Measurements from ENCODE around the gene ZNF808.
"Not testable (repeated sequence)": the region's sequence is repeated elsewhere in the genome, so short reads cannot be mapped to it uniquely, and the experiment has no call there.

The ZNF808 gene

DNA sequence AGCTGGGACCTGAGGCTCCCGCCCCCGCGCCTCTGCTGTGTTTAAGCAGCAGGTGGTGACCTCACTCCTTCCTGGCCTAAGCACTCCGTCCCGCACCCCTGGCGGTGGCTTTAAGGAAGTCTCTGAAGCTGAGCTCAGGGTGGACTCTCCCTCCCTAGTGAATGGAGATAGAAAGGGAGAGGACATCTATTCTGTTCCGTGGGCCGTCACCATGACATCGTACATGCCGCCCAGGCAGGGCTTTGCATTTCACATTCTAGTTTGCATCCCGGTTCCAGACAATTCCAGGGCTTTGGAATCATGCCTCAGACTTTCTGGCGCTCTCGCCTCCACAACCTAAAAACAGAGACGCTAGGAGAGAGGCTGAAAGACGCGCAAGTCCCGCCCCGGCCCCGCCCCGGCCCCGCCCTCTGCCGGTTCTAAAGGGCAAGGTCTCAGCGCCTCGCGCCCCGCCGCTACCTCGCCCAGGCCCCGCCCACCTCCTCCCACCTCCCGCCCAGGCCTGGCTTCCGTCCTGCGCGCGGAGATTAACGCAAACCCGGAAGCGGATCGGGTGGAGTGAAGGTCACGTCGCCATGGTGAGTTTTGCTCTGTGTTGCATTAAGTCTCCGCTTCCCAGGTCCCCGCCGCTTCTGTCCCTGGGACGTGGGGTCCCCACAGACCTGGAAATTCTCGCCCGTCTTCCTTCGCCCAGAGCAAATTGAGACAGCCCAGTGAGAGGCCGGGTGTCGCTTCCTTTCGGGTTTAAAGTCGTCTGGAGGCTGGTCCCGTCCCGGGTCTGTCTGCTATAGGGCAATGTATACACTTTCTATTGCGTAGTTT lies at the start of gene ZNF808:
ZNF808 (plus strand) TSS at position 535 of the 822 bp plus-strand sequence. CDS start 15,617 bp downstream, outside the sequence.
- DNase-seq (ENCODE audit: low spot score), result peak; percentile 97

GRCh38 chr19:52484111-52484743 lies 43.2 kb upstream of the ZNF808 start:
- DNase-seq (ENCODE audit: low spot score), result not testable (repeated sequence)

DNA sequence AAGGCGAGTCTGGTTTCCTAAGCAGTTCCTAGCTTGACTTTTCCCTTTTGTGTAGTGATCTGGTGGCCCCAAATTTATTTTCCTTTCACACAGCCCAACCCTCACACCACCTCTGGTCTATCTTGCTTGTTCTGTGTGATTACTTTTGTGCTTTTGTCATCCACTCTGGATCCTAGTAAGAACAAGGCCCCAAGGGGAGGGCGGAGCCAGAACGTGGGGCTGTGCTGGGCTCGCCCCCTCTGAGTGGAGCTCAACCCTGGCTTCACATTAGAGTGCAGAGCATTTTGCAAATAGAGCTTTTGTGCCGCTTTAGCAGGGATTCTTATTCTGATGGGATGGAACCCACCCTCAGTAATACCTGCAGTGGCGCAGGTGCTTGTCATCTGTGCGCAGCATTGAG lies 42.4 kb upstream of the ZNF808 start:
- DNase-seq (ENCODE audit: low spot score), result not testable (repeated sequence)

DNA sequence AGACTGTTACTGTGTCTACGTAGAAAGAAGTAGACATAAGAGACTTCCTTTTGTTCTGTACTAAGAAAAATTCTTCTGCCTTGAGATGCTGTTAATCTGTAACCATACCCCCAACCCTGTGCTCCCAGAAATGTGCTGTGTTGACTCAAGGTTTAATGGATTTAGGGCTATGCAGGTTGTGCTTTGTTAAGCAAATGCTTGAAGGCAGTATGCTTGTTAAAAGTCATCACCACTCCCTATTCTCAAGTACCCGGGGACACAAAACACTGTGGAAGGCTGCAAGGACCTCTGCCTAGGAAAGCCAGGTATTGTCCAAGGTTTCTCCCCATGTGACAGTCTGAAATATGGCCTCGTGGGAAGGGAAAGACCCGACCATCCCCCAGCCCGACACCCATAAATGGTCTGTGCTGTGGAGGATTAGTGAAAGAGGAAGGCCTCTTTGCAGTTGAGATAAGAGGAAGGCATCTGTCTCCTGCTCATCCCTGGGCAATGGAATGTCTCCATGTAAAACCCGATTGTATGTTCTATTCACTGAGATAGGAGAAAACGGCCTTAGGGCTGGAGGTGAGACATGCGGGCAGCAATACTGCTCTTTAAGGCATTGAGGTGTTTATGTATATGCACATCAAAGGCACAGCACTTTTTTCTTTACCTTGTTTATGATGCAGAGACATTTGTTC lies 41.8 kb upstream of the ZNF808 start:
- not testable (repeated sequence) for DNase-seq (ENCODE audit: low spot score)

DNA sequence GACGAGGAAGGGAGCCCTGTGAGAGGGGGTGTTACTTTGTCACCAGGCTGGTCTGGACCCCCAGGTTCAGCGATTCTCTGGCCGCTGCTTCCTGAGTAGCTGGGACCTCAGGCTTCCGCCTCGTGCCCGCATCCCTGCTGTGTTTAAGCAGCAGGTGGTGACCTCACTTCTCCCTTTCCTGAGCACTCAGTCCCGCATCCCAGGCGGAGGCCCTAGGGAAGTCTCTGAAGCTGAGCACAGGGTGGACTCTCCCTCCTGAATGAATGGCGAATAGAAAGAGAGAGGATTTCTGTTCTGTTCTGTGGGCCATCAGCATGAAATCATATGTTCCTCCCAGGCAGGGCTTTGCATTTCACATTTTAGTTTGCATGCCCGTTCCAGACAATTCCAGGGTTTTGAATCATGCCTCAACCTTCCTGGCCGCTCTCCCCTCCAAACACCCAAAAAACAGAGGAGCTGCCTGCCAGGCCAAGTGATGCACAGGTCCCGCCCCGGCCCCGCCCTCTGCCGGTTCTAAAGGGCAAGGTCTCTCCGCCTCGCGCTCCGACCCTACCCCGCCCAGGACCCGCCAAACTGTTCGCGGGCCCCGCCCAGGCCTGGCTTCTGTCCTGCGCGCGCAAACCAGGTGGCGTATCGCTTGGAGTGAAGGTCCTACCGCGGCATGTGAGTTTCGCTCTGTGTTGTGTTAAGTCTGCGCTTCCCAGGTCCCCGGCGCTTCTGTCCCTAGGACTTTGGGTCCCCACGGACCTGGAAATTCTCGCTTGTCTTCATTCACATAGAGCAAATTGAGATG lies 35.1 kb upstream of the ZNF808 start:
- no peak for DNase-seq (ENCODE audit: low spot score)

DNA sequence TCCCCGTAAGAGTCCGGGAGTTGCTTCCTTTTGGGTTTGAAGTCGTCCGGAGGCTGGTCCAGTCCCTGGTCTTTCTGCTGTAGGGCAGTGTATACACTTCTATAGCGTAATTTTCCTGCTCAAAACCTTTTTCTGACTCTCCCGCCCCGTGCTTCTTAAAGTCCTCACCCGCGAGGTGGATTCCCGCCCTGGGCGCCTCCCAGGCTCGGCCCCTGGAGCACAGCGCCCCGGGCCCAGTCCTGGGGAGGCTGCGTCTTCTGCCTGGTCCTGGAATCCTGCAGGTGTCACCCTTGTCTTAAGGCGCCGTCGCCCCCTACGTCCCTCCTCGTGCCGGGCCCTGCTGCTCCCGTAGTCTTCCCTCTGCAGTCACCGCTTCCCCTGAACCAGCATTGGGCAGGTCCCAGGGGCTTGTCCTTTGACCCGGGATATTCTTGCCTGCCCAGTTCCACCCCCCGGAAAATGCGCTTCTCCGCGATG lies 34.4 kb upstream of the ZNF808 start:
- DNase-seq (ENCODE audit: low spot score), result no peak

DNA sequence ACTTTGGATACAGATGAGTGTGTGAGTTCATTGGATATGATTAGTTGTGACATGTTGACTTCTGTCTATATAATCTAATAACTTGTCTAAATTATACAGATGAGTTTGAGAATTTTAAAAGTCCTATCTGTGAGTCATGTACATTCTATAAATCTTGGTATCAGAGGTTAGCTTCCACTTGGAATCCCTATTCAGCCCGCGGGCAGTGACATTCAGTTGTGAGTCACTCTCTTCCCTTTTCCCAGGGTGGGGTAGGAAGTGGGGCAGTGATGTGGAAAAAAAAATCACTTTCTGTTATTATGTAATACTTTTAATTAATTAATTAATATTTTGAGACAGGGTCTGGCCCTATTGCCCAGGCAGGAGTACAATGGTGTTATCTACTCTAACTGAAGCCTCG lies 33.0 kb upstream of the ZNF808 start:
- DNase-seq (ENCODE audit: low spot score), result no peak

GRCh38 chr19:52498571-52498970 lies 28.9 kb upstream of the ZNF808 start:
- no peak for DNase-seq (ENCODE audit: low spot score)

- DNase-seq (ENCODE audit: low spot score), result not testable (repeated sequence)
Measured at GRCh38 chr19:52500474-52500873, 27.0 kb upstream of the ZNF808 start.

DNA sequence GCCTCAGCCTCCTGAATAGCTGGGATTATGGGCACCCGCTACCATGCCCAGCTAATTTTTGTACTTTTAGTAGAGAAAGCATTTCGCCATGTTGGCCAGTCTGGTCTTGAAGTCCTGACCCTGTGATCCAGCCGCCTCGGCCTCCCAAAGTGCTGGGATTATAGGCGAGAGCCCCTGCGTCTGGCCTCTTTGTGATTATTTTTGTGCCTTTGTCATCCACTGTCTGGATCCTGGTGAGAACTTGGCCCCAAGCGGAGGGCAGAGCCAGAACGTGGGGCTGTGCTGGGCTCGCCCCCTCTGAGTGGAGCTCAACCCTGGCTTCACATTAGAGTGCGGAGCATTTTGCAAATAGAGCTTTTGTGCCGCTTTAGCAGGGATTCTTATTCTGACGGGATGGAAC lies 26.5 kb upstream of the ZNF808 start:
- not testable (repeated sequence) for DNase-seq (ENCODE audit: low spot score)

- no peak for DNase-seq (ENCODE audit: low spot score)
Measured at GRCh38 chr19:52507266-52507665, 20.2 kb upstream of the ZNF808 start.

DNA sequence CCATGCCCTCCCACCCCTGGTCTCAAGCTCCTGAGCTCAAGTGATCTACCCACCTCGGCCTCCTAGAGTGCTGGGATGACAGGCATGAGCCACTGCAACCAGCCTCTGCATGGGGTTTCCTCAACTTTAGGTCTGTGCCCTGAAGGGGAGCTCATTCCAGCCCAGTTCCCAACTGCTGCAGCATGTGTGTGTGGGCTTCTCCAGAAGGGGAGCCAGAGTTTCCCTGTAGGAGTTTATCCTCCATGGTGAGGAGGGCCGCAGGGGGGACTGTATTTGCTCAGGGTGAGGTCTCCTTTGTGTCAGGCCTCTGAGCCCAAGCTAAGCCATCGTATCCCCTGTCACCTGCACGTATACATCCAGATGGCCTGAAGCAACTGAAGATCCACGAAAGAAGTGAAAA lies 11.3 kb upstream of the ZNF808 start:
- no peak for DNase-seq (ENCODE audit: low spot score)

DNA sequence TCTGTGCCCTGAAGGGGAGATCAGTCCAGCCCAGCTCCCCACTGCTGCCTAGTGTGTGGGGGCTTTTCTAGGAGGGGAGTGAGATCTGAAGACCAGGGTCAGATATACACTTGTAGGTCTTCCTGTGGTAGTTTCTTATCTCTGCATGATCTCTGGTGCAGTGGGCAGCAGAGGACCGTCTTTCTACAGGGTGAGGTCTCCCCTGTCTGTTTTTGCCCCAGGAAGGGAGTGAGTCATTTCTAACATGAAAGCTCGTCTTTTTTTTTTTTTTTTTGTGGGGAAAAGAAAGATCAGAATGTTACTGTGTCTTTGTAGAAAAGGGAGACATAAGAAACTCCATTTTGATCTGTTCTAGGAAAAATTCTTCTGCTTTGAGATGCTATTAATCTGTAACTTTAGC lies 8.8 kb upstream of the ZNF808 start:
- no peak for DNase-seq (ENCODE audit: low spot score)

DNA sequence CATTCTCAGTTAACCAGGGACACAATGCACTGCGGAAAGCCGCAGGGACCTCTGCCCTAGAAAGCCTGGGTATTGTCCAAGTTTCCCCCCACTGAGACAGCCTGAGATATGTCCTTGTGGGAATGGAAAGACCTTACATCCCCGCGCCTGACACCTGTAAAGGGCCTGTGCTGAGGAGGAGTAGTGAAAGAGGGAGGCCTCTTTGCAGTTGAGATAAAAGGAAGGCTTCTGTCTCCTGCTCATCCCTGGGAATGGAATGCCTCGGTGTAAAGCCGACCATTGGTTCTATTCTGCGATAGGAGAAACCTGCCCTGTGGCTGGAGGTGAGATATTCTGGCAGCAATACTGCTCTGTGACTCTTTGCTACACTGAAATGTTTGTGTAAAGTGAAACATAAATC lies 8.3 kb upstream of the ZNF808 start:
- DNase-seq (ENCODE audit: low spot score), result not testable (repeated sequence)

DNA sequence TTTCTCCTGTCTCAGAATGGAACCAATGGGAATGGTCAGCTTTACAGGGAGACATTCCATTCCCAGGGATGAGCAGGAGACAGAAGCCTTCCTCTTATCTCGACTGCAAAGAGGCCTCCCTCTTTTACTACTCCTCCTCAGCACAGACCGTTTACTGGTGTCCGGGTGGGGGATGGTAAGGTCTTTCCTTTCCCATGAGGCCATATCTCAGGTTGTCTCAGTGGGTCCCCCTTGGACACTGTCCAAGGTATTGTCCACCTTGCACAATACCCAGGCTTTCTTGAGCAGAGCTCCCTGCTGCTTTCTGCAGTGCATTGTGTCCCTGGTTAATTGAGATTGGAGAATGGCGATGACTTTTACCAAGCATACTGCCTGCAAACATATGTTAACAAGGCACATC lies 7.5 kb upstream of the ZNF808 start:
- no peak for DNase-seq (ENCODE audit: low spot score)

GRCh38 chr19:52522551-52522950 lies 4.9 kb upstream of the ZNF808 start:
- no peak for DNase-seq (ENCODE audit: low spot score)

DNA sequence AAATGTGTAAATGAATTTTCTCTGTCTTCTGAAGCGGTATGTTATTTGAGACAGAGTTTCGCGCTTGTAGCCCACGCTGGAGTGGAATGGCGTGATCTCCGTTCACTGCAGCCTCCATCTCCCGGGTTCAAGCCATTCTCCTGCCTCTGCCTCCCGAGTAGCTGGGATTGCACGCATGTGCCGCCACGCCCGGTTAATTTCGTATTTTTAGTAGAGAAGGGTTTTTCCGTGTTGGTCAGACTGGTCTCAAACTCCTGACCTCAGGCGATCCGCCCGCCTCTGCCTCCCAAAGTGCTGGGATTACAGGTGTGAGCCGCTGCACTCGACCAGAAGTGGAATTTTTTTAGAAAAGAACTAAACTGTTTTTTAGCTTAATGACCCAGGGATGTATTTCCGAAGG lies 3.4 kb upstream of the ZNF808 start:
- no peak for DNase-seq (ENCODE audit: low spot score)

DNA sequence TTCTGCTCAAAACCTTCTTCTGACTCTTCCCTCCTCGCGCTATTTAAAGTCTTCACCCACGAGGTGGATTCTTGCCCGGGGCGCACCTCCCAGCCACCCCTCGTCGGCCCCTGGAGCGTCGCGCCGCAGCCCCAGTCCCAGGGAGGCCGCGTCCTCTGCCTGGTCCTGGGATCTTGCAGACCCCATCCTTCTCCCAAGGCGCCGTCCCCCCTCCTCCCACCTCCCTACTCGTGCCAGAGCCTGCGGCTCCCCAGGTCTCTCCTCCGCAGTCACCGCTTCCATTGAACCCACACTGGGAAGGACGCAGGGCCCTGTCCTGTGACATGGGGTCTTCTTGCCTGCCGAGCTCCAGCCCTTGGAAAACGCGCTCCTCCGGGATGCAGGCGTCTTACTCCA lies 486 bp downstream of the ZNF808 start:
- DNase-seq (ENCODE audit: low spot score), result no peak

- DNase-seq (ENCODE audit: low spot score), result no peak
Measured at GRCh38 chr19:52532480-52532879, 5.0 kb downstream of the ZNF808 start.

- no peak for DNase-seq (ENCODE audit: low spot score)
Measured at GRCh38 chr19:52533901-52534300, 6.4 kb downstream of the ZNF808 start.

DNA sequence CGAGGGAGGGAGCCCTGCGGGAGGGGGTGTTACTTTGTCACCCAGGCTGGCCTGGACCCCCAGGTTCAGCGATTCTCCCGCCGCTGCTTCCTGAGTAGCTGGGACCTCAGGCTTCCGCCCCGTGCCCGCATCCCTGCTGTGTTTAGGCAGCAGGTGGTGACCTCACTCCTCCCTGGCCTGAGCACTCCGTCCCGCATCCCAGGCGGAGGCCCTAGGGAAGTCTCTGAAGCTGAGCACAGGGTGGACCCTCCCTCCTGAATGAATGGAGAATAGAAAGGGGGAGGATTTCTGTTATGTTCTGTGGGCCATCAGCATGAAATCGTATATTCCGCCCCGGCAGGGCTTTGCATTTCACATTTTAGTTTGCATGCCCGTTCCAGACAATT lies 7.9 kb downstream of the ZNF808 start:
- not testable (repeated sequence) for DNase-seq (ENCODE audit: low spot score)
